GM19395 (cell line): ENCODE measurements around the gene SGSM2.

Experiments
- ATAC-seq: cut with Tn5 transposase; IDR thresholded peaks from one replicate; pipeline ENCODE4 v1.9.1; 2021; ENCODE audit warnings: mild to moderate bottlenecking, moderate library complexity; ENCODE audit not compliant: unreplicated experiment

Gene SGSM2

DNA sequence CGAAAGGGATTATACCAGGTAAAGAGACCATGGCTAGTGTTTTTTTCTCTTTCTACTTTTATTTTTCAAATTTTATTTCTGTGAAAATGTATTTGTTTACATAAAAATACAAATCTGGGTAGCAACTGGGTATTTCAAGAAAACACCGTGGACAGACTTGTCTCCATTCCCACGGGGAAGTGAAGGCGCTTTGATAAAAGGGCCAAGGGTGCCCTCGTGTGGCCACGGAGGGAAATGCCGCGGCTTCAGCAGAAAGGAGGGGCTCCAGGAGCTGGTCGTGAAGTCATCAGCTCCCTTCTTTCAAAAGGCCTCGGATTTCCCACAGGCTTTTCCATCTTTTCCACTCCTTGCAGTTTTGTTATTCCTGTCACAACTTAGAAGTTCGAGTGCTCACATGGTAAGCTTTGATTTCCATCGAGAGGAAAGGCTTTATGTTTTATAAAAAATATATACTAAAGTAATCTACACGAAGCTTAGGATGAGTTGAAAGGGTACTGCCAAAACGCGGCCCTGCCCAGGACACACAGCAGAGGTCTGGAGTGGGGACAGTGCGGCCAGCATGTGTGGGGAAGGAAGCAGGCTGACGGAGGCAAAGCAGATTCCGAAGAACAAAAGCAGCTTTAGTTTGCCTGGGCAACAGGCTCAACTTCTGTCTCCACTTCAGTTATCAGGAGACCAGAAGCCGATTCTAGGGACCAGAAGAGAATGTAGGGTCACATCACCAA lies 78.9 kb downstream of the SGSM2 start:
- ATAC-seq = no peak

DNA sequence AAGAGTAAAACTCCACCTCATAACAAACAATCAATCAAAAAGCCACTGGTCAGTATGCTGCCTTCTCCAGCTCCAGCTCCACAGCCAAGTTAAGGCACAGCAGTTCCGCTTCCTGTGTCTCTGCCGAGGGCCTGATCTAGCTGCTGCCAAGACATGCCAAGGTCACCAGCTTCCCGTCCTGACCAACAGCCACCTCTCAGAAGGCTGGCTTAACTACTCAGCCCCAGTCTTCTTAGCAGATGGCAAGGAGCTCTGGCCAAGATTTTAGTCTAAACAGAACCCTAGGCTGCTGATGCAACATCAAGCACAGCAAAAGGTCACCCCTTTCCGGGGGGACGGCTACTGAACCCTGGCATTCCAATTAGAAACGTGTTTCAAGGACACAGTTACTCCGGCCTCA lies 81.3 kb downstream of the SGSM2 start:
- no peak for ATAC-seq

DNA sequence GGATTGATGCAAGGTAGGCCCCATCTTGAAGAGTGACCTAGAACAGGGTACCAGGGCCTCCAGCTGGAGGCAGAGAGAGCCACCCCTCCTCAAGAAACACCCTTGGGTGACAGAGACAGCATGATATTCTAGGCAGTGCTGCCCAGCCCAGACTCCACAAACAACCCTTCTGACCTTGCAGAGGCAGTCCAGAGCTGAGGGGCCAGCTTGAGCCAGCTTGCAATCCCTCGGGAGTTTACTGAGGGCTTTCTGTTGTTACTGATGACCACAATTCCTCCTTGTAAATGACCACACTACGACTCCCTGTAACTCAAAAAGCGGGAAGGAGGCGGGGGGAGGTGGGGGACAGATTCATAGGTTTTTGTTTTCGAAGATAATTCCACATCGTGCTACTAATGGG lies 82.2 kb downstream of the SGSM2 start:
- no peak for ATAC-seq

DNA sequence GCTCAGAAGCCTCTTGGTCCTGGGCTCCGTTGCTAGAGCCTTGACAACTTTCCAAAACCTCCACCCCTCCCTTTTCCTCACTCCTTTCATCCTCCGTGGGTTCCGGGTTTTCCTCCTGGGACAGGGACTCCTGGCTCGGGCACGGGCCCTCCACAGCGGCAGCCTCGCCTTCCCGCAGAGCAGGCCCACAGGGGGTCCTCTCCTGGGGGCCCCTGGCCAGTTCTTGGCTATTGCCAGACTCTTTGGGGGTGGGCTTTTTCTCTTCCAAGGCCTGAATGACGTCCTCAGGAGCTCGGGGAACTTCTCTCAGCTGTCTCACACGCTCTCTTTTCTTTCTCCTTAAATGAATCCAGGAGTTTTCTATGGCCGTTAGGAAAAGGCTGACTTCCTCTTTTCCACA lies 82.9 kb downstream of the SGSM2 start:
- no peak for ATAC-seq

DNA sequence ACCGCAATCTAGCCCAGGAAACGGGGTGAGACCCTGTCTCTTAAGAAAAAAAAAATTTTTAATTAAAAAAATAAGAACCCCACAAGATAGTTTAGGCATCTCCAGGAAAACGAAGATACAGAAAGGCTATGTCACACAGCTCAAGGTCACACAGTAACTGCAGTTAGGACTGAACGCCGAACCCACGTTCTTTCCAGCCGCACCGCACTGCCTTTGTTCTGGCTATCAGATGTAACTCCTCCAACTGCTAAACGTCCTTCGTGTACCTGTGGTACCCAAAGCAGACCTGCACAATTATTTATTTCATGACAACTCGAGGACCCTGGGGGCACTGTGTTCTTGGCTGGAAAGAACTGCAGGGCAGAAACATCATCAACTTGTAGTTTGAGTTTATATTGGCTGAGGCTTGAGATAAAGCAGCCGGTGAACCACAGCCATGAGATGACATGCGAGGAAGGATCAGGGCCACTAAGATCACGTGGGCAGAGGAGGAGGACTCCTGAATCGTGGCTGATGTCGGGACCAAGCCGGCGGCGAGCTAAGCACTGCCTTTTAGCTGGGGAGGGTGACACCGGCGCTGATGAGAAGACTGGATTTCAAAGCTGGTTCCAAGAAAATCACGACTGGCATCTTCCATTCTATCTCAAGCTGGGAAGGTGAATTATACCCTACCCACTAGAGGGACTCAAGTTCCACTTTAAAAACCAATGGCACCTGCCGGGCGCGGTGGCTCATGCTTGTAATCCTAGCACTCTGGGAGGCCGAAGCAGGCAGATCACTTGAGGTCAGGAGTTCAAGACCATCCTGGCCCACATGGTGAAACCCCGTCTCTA lies 84.2 kb downstream of the SGSM2 start:
- ATAC-seq = no peak

DNA sequence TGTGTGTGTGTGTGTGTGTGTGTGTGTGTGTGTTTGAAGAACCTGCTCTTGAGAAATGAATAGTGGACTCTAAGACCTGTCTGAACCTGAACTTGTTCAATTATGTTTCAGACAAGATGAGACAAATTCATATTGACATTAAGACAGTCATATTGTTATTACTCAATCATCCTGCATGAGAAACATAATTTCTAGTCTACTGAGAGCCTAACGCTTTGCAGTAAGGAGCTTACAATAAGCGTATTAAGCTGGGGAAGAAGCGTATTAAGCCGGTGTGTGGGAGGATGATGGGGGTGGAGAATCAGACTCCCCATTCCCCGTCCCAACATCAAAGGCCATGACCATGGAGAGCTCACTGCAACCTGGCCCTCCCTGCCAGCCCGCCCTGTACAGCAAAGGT lies 86.0 kb downstream of the SGSM2 start:
- ATAC-seq = no peak

DNA sequence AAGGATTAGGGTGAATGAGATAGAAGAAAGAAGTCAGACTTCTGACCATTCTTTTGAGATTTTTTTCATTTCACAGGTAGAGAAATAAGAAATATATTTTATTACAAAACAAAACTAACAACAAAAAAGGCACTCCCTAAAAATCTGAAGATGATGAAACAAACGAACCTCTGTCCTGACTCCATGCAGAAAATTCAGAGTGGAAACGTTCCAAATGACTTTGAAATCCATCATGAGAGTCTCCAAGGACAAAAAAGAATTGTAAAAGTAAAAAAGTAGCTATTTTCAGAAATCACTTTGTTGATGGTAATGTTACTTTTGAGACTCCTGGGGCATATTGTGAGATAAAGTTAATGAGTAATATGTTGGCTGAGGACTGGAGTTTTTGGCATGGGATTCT lies 89.9 kb downstream of the SGSM2 start:
- ATAC-seq = no peak

DNA sequence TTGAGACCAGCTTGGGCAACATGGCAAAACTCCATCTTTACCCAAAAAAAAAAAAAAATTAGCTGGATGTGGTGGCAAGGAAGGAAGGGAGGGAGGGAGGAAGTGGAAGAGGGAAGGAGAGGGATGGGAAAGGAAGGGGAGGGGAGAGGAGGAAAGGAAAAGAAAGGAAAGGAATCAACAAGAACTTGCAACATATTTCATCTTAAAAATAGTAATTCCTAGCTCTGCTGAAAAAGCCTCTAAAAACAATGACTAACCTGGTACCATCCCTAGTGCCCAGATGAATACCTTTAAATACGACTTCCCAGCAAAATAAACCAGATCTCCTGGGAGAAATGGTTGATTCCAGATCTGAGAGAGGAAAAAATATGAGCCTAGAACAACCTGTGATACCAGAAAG lies 90.6 kb downstream of the SGSM2 start:
- no peak for ATAC-seq
